ENCODE data around the gene SLC22A23.

Gene SLC22A23

GRCh38 chr6:3366596-3367413 lies 90.0 kb downstream of the SLC22A23 start:
- no peak for TF ChIP-seq CTCF (IDR thresholded peaks at IDR 0.05; ENCODE audit: insufficient read depth, low read length, poor library complexity, severe bottlenecking)
- DNase-seq (ENCODE audit: extremely low read depth, insufficient read length): no peak
- Histone ChIP-seq H3K36me3 (ENCODE audit: control insufficient read depth, insufficient read depth, low read length) (no peaks in the 10 kb centered on the region), H3K4me3 (replicated peaks; ENCODE audit: low read depth, low read length) (no peak overlapping the region), H3K27me3 (replicated peaks; ENCODE audit: control insufficient read depth, insufficient read depth, low read length) (peaks cover 2% of the 10 kb centered on the region)

- Histone ChIP-seq H3K4me3 (replicated peaks; ENCODE audit: low read depth, low read length) (no peak overlapping the region), H3K27me3 (replicated peaks; ENCODE audit: control insufficient read depth, insufficient read depth, low read length) (no peaks in the 10 kb centered on the region; the same call in none of the 2 replicates), H3K36me3 (ENCODE audit: control insufficient read depth, insufficient read depth, low read length) (no peaks in the 10 kb centered on the region)
- no peak for TF ChIP-seq CTCF (IDR thresholded peaks at IDR 0.05; ENCODE audit: insufficient read depth, low read length, poor library complexity, severe bottlenecking)
- DNase-seq (ENCODE audit: extremely low read depth, insufficient read length): no peak
Measured at GRCh38 chr6:3364391-3364790, 92.5 kb downstream of the SLC22A23 start.

- no peak for DNase-seq (ENCODE audit: extremely low read depth, insufficient read length)
- no peak for TF ChIP-seq CTCF (IDR thresholded peaks at IDR 0.05; ENCODE audit: insufficient read depth, low read length, poor library complexity, severe bottlenecking)
- H3K36me3 ChIP-seq (ENCODE audit: control insufficient read depth, insufficient read depth, low read length): no peaks in the 10 kb centered on the region
- H3K4me3 ChIP-seq (replicated peaks; ENCODE audit: low read depth, low read length): no peak overlapping the region
- H3K27me3 ChIP-seq (replicated peaks; ENCODE audit: control insufficient read depth, insufficient read depth, low read length): no peaks in the 10 kb centered on the region; the same call in none of the 2 replicates
Measured at GRCh38 chr6:3363296-3364025, 93.4 kb downstream of the SLC22A23 start.

- TF ChIP-seq CTCF (IDR thresholded peaks at IDR 0.05; ENCODE audit: insufficient read depth, low read length, poor library complexity, severe bottlenecking): no peak
- no peaks in the 10 kb centered on the region for H3K36me3 ChIP-seq (ENCODE audit: control insufficient read depth, insufficient read depth, low read length)
- H3K27me3 ChIP-seq (replicated peaks; ENCODE audit: control insufficient read depth, insufficient read depth, low read length): no peaks in the 10 kb centered on the region; the same call in none of the 2 replicates
- DNase-seq (ENCODE audit: extremely low read depth, insufficient read length): no peak
- no peak overlapping the region for H3K4me3 ChIP-seq (replicated peaks; ENCODE audit: low read depth, low read length)
Measured at GRCh38 chr6:3361312-3362037, 95.4 kb downstream of the SLC22A23 start.

GRCh38 chr6:3360727-3361045 lies 96.2 kb downstream of the SLC22A23 start:
- H3K36me3 ChIP-seq (ENCODE audit: control insufficient read depth, insufficient read depth, low read length): no peaks in the 10 kb centered on the region

More at GRCh38 chr6:3360727-3361045, 96.2 kb downstream of the SLC22A23 start:
- H3K27me3 ChIP-seq (replicated peaks; ENCODE audit: control insufficient read depth, insufficient read depth, low read length): no peaks in the 10 kb centered on the region; the same call in none of the 2 replicates
- TF ChIP-seq CTCF (IDR thresholded peaks at IDR 0.05; ENCODE audit: insufficient read depth, low read length, poor library complexity, severe bottlenecking): no peak
- no peak overlapping the region for H3K4me3 ChIP-seq (replicated peaks; ENCODE audit: low read depth, low read length)
- no peak for DNase-seq (ENCODE audit: extremely low read depth, insufficient read length)
